ENCODE results near the gene EAF1.

EAF1 gene

GRCh38 chr3:15486979-15487378, 59.6 kb downstream of the EAF1 start:
- no peak for DNase-seq

GRCh38 chr3:15488002-15488401, 60.6 kb downstream of the EAF1 start:
- no peak for DNase-seq

DNA sequence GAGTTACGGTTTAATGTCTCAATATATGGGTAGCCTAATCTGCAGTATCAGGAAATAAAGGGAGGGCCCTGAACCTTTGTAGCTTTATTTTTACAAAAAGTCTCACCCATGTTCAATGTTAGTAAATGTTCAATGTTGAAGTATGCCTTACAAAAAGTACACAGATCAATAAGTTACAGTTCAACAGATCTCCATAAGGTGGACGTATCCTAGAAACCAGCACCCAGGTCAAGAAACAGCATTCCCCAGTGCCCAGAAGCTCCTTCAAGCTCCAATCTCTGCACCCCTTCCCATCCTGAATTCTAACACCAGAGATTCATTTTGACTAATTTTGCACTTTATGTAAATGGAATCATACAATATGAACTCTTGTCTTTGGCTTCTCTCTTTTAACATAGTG, 62.8 kb downstream of the EAF1 start:
- no peak for DNase-seq

GRCh38 chr3:15491143-15491542, 63.7 kb downstream of the EAF1 start:
- DNase-seq = no peak
